Measurements from ENCODE around the gene ACSM5. TPM values are rescaled to one million over a fixed set of nuclear protein-coding genes. Genes with fewer than 3 reads are reported as not detected.

Gene ACSM5
- total RNA-seq, 6 experiments from 2014 or later = 45.8 to 231 (median 151) TPM

GRCh38 chr16:20387978-20388377, 21.4 kb upstream of the ACSM5 start:
- H3K27me3 ChIP-seq = no peaks in the 10 kb centered on the region
- DNase-seq (no peak), ATAC-seq (no peak)
- TF ChIP-seq POLR2A (IDR thresholded peaks at IDR 0.05) (no peak), CTCF (IDR thresholded peaks at IDR 0.05) (no peak)
- H3K9me3 ChIP-seq = no peaks in the 10 kb centered on the region
- intact Hi-C loops (cut with DNase I) = loop anchor here in 1 of 2 donors (10.0 kb wide), 1 partner anchor 483 kb away; no protein-coding TSS in a partner anchor
- H3K4me3 ChIP-seq = no peak overlapping the region
- 95% methylated on average over 3 of the region's 3 CpGs for WGBS (ENCODE audit: insufficient coverage, low coverage, low lambda C conversion rate, missing lambda C conversion rate)
- no peaks in the 10 kb centered on the region for H3K36me3 ChIP-seq
- no peak overlapping the region for H3K27ac ChIP-seq
- peaks cover 0 to 15% (median 3%) of the 10 kb centered on the region in 4 donors for H3K4me1 ChIP-seq

GRCh38 chr16:20388854-20389253, 20.5 kb upstream of the ACSM5 start:
- H3K36me3 ChIP-seq = no peaks in the 10 kb centered on the region
- no CpG with 5 or more reads among the region's 1 CpG for WGBS (ENCODE audit: insufficient coverage, low coverage, low lambda C conversion rate, missing lambda C conversion rate)
- intact Hi-C loops (cut with DNase I) = loop anchor here in 1 of 2 donors (10.0 kb wide), 1 partner anchor 484 kb away; no protein-coding TSS in a partner anchor
- DNase-seq (no peak), ATAC-seq (no peak)
- H3K27me3 ChIP-seq = no peaks in the 10 kb centered on the region
- H3K9me3 ChIP-seq = no peaks in the 10 kb centered on the region
- H3K27ac ChIP-seq = no peak overlapping the region
- H3K4me1 ChIP-seq = peaks cover 0 to 20% (median 4%) of the 10 kb centered on the region in 4 donors
- TF ChIP-seq CTCF (IDR thresholded peaks at IDR 0.05) (no peak), POLR2A (IDR thresholded peaks at IDR 0.05) (no peak)
- H3K4me3 ChIP-seq = no peak overlapping the region

- TF ChIP-seq CTCF (IDR thresholded peaks at IDR 0.05) = no peak
- TF ChIP-seq POLR2A (IDR thresholded peaks at IDR 0.05) = no peak
- intact Hi-C loops (cut with DNase I) = no loop called here
- Histone ChIP-seq H3K36me3 (no peaks in the 10 kb centered on the region), H3K4me1 (peaks cover 0 to 25% (median 5%) of the 10 kb centered on the region in 4 donors), H3K4me3 (no peak overlapping the region), H3K9me3 (no peaks in the 10 kb centered on the region), H3K27me3 (no peaks in the 10 kb centered on the region), H3K27ac (no peak overlapping the region)
- 82% methylated on average over 5 of the region's 5 CpGs for WGBS (ENCODE audit: insufficient coverage, low coverage, low lambda C conversion rate, missing lambda C conversion rate)
- ATAC-seq = no peak
- DNase-seq = no peak
Measured at GRCh38 chr16:20391045-20391444, 18.3 kb upstream of the ACSM5 start.

GRCh38 chr16:20393801-20394577, 15.3 kb upstream of the ACSM5 start:
- Histone ChIP-seq H3K27ac (peak overlapping the region in 2 of 3 donors; percentile 56 to 70), H3K9me3 (no peaks in the 10 kb centered on the region), H3K27me3 (no peaks in the 10 kb centered on the region), H3K36me3 (no peaks in the 10 kb centered on the region), H3K4me3 (no peak overlapping the region), H3K4me1 (peaks cover 0 to 23% (median 5%) of the 10 kb centered on the region in 4 donors)
- WGBS (ENCODE audit: insufficient coverage, low coverage, low lambda C conversion rate, missing lambda C conversion rate) = 0% methylated on average over 1 of the region's 2 CpGs
- DNase-seq (peak in 1 of 3 donors; percentile 70), ATAC-seq (peak; percentile 69 to 83 (median 76))
- intact Hi-C loops (cut with DNase I) = no loop called here
- TF ChIP-seq CTCF (IDR thresholded peaks at IDR 0.05) = no peak
- no peak for TF ChIP-seq POLR2A (IDR thresholded peaks at IDR 0.05)
